WTC11 (cell line): ENCODE data around the gene BUB1. TPM values are rescaled to one million over a fixed set of nuclear protein-coding genes. Genes with fewer than 3 reads are reported as not detected.
A peak's percentile ranks its signal among the peaks of the same experiment; 100 is the strongest.

Experiments
- FOXP1 ChIP-seq: sonication (generic); formaldehyde crosslinking; IDR thresholded peaks from 2 replicates; pipeline ENCODE4 v1.8.0; 2022; ENCODE audit warnings: missing genetic modification reagents, mild to moderate bottlenecking, moderate library complexity, borderline replicate concordance
- FOXP4 ChIP-seq: sonication (generic); formaldehyde crosslinking; IDR thresholded peaks from 2 replicates; pipeline ENCODE4 v1.8.0; 2022; ENCODE audit warnings: mild to moderate bottlenecking, missing genetic modification reagents
- GABPB1 ChIP-seq: sonication (generic); formaldehyde crosslinking; IDR thresholded peaks from 2 replicates; pipeline ENCODE4 v1.8.1; 2023; ENCODE audit warnings: mild to moderate bottlenecking, missing genetic modification reagents
- IRF2 ChIP-seq: sonication (generic); formaldehyde crosslinking; IDR thresholded peaks from 2 replicates; pipeline ENCODE4 v1.8.0; 2022; ENCODE audit warnings: low read depth, missing genetic modification reagents, borderline replicate concordance
- MYBL2 ChIP-seq: sonication (generic); formaldehyde crosslinking; IDR thresholded peaks from 2 replicates; pipeline ENCODE4 v1.8.1; 2023; ENCODE audit warnings: mild to moderate bottlenecking, moderate library complexity, missing genetic modification reagents
- NFATC4 ChIP-seq: fragments of 250-450 bp; sonication (Bioruptor Pico); IDR thresholded peaks from 2 replicates; pipeline ENCODE4 v1.9.0; 2021; ENCODE audit warnings: mild to moderate bottlenecking
- NFYB ChIP-seq: sonication (generic); formaldehyde crosslinking; conservative IDR thresholded peaks from 2 replicates; pipeline ENCODE4 v1.8.0; 2022; ENCODE audit warnings: low read depth, missing genetic modification reagents
- NR2C2 ChIP-seq: sonication (generic); formaldehyde crosslinking; IDR thresholded peaks from 2 replicates; pipeline ENCODE4 v1.8.0; 2022; ENCODE audit warnings: mild to moderate bottlenecking, missing genetic modification reagents
- PRRX2 ChIP-seq: fragments of 250-450 bp; sonication (Bioruptor Pico); IDR thresholded peaks from 2 replicates; pipeline ENCODE4 v1.8.0; 2021; ENCODE audit warnings: mild to moderate bottlenecking
- SMAD3 ChIP-seq: sonication (generic); formaldehyde crosslinking; IDR thresholded peaks from 2 replicates; pipeline ENCODE4 v1.8.0; 2022; ENCODE audit warnings: missing genetic modification reagents, mild to moderate bottlenecking, borderline replicate concordance
- ZNF263 ChIP-seq: sonication (generic); formaldehyde crosslinking; IDR thresholded peaks from 2 replicates; pipeline ENCODE4 v1.8.1; 2022; ENCODE audit warnings: low read depth, mild to moderate bottlenecking, moderate library complexity, missing genetic modification reagents
- ZNF317 ChIP-seq: sonication (generic); formaldehyde crosslinking; IDR thresholded peaks from 2 replicates; pipeline ENCODE4 v1.8.1; 2023; ENCODE audit warnings: low read depth, mild to moderate bottlenecking, moderate library complexity, missing genetic modification reagents, borderline replicate concordance
- ZNF423 ChIP-seq: fragments of 250-450 bp; sonication (Bioruptor Pico); IDR thresholded peaks from 2 replicates; pipeline ENCODE4 v2.1.2; 2022; ENCODE audit warnings: mild to moderate bottlenecking, moderate library complexity
- ZSCAN18 ChIP-seq: fragments of 250-450 bp; sonication (Bioruptor Pico); IDR thresholded peaks from 2 replicates; pipeline ENCODE4 v2.1.2; 2022; ENCODE audit warnings: mild to moderate bottlenecking, moderate library complexity
- total RNA-seq: library from RNA; stranded (reverse); gene quantifications from 3 replicates; pipeline ENCODE4 v1.2.3, GENCODE V29; 2021
- TF ChIP-seq, protein P1 (sequence below): sonication (generic); formaldehyde crosslinking; IDR thresholded peaks from 2 replicates; pipeline ENCODE4 v1.8.0; 2022; ENCODE audit warnings: missing genetic modification reagents
- TF ChIP-seq, protein P2 (sequence below): sonication (generic); formaldehyde crosslinking; IDR thresholded peaks from 2 replicates; pipeline ENCODE4 v1.8.1; 2023; ENCODE audit warnings: mild to moderate bottlenecking, moderate library complexity, missing genetic modification reagents
- TF ChIP-seq, protein P3 (sequence below): sonication (generic); formaldehyde crosslinking; IDR thresholded peaks from 2 replicates; pipeline ENCODE4 v1.8.0; 2022; ENCODE audit warnings: mild to moderate bottlenecking, missing genetic modification reagents
- TF ChIP-seq, protein P4 (sequence below): sonication (generic); formaldehyde crosslinking; IDR thresholded peaks from 2 replicates; pipeline ENCODE4 v1.8.1; 2022; ENCODE audit warnings: mild to moderate bottlenecking, missing genetic modification reagents, moderate library complexity, borderline replicate concordance
- TF ChIP-seq, protein P5 (sequence below): sonication (generic); formaldehyde crosslinking; IDR thresholded peaks from 2 replicates; pipeline ENCODE4 v1.8.0; 2022; ENCODE audit warnings: mild to moderate bottlenecking, missing genetic modification reagents
- TF ChIP-seq, protein P6 (sequence below): sonication (generic); formaldehyde crosslinking; conservative IDR thresholded peaks from 2 replicates; pipeline ENCODE4 v1.8.1; 2023; ENCODE audit warnings: mild to moderate bottlenecking, low read depth, missing genetic modification reagents, moderate library complexity
- TF ChIP-seq, protein P7 (sequence below): sonication (generic); formaldehyde crosslinking; conservative IDR thresholded peaks from 2 replicates; pipeline ENCODE4 v1.8.1; 2022; ENCODE audit warnings: mild to moderate bottlenecking, missing genetic modification reagents

The BUB1 gene
- total RNA-seq, 1 experiment from 2014 or later = 116 TPM

DNA sequence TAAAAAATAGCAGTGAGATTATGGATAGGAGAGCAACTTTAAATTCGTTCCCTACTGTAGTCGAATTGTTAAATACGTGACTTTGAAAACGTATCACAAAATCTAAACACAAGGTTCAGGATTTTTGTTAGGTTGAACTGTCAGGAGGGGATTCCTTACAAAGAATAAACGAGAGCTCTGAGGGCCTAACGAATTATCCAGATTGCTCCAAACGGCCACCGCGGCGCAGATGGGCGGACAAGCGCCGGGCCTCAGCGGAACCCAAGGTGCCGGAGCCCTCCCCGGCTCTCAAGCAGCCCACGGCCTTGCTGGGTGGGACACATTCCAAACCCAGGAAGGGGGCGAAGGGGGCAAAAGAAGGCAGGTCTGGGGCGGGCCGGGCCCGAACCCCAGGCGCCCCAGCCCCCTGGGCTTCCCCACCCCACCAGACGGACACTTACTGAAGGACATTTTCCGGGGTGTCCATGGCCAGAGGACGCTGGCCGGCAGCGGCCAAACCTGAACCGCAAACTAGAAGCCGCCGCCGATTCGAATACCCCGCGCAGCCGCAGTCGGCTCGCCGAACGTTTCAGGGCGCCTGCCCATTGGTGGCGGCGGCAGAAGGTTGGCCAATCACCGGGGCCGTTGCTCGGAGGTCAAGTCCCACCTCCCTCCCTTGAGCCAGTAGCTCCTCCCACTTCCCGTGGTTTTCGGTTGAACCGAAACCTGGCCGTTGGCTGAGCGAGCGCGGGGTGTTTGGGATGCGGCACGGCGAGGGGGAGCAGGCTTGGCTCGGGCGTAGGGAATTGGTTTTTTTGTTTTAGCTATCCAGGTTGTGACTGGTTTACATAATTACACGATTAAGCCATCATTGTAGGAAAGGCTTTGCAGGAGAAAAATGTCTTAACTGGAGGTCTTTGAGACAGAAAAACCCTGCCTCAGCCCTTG is at the start of gene BUB1 (continued):
- TF ChIP-seq, protein P1, sequence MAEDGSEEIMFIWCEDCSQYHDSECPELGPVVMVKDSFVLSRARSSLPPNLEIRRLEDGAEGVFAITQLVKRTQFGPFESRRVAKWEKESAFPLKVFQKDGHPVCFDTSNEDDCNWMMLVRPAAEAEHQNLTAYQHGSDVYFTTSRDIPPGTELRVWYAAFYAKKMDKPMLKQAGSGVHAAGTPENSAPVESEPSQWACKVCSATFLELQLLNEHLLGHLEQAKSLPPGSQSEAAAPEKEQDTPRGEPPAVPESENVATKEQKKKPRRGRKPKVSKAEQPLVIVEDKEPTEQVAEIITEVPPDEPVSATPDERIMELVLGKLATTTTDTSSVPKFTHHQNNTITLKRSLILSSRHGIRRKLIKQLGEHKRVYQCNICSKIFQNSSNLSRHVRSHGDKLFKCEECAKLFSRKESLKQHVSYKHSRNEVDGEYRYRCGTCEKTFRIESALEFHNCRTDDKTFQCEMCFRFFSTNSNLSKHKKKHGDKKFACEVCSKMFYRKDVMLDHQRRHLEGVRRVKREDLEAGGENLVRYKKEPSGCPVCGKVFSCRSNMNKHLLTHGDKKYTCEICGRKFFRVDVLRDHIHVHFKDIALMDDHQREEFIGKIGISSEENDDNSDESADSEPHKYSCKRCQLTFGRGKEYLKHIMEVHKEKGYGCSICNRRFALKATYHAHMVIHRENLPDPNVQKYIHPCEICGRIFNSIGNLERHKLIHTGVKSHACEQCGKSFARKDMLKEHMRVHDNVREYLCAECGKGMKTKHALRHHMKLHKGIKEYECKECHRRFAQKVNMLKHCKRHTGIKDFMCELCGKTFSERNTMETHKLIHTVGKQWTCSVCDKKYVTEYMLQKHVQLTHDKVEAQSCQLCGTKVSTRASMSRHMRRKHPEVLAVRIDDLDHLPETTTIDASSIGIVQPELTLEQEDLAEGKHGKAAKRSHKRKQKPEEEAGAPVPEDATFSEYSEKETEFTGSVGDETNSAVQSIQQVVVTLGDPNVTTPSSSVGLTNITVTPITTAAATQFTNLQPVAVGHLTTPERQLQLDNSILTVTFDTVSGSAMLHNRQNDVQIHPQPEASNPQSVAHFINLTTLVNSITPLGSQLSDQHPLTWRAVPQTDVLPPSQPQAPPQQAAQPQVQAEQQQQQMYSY (CRISPR knock-in tag) = 0 out of 2 replicates have a peak, but pooled peaks have one; percentile 32
- TF ChIP-seq NFYB (CRISPR knock-in tag) (peak; percentile 94), FOXP1 (no peak), NR2C2 (CRISPR knock-in tag) (no peak), SMAD3 (no peak; the same call in 1 of the 2 replicates), ZNF317 (CRISPR knock-in tag) (no peak), ZSCAN18 (no peak), MYBL2 (CRISPR knock-in tag) (peak; percentile 100), ZNF423 (CRISPR knock-in tag) (no peak), IRF2 (no peak), PRRX2 (CRISPR knock-in tag) (no peak), NFATC4 (CRISPR knock-in tag) (no peak), GABPB1 (CRISPR knock-in tag) (peak; percentile 80), FOXP4 (CRISPR knock-in tag) (no peak), ZNF263 (CRISPR knock-in tag) (no peak)
- TF ChIP-seq, protein P2, sequence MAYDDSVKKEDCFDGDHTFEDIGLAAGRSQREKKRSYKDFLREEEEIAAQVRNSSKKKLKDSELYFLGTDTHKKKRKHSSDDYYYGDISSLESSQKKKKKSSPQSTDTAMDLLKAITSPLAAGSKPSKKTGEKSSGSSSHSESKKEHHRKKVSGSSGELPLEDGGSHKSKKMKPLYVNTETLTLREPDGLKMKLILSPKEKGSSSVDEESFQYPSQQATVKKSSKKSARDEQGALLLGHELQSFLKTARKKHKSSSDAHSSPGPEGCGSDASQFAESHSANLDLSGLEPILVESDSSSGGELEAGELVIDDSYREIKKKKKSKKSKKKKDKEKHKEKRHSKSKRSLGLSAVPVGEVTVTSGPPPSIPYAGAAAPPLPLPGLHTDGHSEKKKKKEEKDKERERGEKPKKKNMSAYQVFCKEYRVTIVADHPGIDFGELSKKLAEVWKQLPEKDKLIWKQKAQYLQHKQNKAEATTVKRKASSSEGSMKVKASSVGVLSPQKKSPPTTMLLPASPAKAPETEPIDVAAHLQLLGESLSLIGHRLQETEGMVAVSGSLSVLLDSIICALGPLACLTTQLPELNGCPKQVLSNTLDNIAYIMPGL = no peak
- TF ChIP-seq, protein P3, sequence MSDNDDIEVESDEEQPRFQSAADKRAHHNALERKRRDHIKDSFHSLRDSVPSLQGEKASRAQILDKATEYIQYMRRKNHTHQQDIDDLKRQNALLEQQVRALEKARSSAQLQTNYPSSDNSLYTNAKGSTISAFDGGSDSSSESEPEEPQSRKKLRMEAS (CRISPR knock-in tag) = peak; percentile 35; the same call in 1 of the 2 replicates
- TF ChIP-seq, protein P4, sequence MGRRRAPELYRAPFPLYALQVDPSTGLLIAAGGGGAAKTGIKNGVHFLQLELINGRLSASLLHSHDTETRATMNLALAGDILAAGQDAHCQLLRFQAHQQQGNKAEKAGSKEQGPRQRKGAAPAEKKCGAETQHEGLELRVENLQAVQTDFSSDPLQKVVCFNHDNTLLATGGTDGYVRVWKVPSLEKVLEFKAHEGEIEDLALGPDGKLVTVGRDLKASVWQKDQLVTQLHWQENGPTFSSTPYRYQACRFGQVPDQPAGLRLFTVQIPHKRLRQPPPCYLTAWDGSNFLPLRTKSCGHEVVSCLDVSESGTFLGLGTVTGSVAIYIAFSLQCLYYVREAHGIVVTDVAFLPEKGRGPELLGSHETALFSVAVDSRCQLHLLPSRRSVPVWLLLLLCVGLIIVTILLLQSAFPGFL (CRISPR knock-in tag) = no peak; the same call in 1 of the 2 replicates
- TF ChIP-seq, protein P5, sequence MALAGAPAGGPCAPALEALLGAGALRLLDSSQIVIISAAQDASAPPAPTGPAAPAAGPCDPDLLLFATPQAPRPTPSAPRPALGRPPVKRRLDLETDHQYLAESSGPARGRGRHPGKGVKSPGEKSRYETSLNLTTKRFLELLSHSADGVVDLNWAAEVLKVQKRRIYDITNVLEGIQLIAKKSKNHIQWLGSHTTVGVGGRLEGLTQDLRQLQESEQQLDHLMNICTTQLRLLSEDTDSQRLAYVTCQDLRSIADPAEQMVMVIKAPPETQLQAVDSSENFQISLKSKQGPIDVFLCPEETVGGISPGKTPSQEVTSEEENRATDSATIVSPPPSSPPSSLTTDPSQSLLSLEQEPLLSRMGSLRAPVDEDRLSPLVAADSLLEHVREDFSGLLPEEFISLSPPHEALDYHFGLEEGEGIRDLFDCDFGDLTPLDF (CRISPR knock-in tag) = no peak
- TF ChIP-seq, protein P6, sequence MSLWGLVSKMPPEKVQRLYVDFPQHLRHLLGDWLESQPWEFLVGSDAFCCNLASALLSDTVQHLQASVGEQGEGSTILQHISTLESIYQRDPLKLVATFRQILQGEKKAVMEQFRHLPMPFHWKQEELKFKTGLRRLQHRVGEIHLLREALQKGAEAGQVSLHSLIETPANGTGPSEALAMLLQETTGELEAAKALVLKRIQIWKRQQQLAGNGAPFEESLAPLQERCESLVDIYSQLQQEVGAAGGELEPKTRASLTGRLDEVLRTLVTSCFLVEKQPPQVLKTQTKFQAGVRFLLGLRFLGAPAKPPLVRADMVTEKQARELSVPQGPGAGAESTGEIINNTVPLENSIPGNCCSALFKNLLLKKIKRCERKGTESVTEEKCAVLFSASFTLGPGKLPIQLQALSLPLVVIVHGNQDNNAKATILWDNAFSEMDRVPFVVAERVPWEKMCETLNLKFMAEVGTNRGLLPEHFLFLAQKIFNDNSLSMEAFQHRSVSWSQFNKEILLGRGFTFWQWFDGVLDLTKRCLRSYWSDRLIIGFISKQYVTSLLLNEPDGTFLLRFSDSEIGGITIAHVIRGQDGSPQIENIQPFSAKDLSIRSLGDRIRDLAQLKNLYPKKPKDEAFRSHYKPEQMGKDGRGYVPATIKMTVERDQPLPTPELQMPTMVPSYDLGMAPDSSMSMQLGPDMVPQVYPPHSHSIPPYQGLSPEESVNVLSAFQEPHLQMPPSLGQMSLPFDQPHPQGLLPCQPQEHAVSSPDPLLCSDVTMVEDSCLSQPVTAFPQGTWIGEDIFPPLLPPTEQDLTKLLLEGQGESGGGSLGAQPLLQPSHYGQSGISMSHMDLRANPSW (CRISPR knock-in tag) = no peak
- TF ChIP-seq, protein P7, sequence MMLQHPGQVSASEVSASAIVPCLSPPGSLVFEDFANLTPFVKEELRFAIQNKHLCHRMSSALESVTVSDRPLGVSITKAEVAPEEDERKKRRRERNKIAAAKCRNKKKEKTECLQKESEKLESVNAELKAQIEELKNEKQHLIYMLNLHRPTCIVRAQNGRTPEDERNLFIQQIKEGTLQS (CRISPR knock-in tag) = no peak
